GM12865 (cell line): ENCODE data around the gene PIP4P1.

Source experiments
- DNase-seq: peaks from one replicate; pipeline ENCODE4 v3.0.0; 2010; ENCODE audit warnings: low read depth
- H3K4me3 ChIP-seq: 2 replicates; pipeline ENCODE4 v1.5.1; 2011; ENCODE audit warnings: mild to moderate bottlenecking, low read depth, low read length, control low read depth
- CTCF ChIP-seq: IDR thresholded peaks from 2 replicates; pipeline ENCODE4 v1.5.1; 2011; ENCODE audit warnings: low read length, control low read depth, low read depth, inconsistent platforms; ENCODE audit not compliant: insufficient read depth; ENCODE audit errors: missing control alignments

The PIP4P1 gene

GRCh38 chr14:20499108-20499507, 37.9 kb upstream of the PIP4P1 start:
- H3K4me3 ChIP-seq, result no peak overlapping the region
- TF ChIP-seq CTCF, result no peak
- DNase-seq, result peak; percentile 20

GRCh38 chr14:20498622-20499021, 37.4 kb upstream of the PIP4P1 start:
- no peak for TF ChIP-seq CTCF

GRCh38 chr14:20494935-20495766, 33.9 kb upstream of the PIP4P1 start:
- no peak for DNase-seq
- TF ChIP-seq CTCF, result no peak
- H3K4me3 ChIP-seq, result no peak overlapping the region

More at GRCh38 chr14:20498622-20499021, 37.4 kb upstream of the PIP4P1 start:
- no peak for DNase-seq
- H3K4me3 ChIP-seq, result no peak overlapping the region

GRCh38 chr14:20493634-20494033, 32.4 kb upstream of the PIP4P1 start:
- H3K4me3 ChIP-seq, result no peak overlapping the region
- no peak for TF ChIP-seq CTCF
- peak; percentile 33 for DNase-seq

GRCh38 chr14:20492486-20492885, 31.3 kb upstream of the PIP4P1 start:
- TF ChIP-seq CTCF, result no peak
- DNase-seq, result no peak
- no peak overlapping the region for H3K4me3 ChIP-seq

- H3K4me3 ChIP-seq, result peak overlapping the region; percentile 52
- DNase-seq, result peak; percentile 53
- TF ChIP-seq CTCF, result no peak
Measured at GRCh38 chr14:20490563-20490962, 29.3 kb upstream of the PIP4P1 start.
